Measurements from ENCODE around the gene SPINT2.
A peak's percentile ranks its signal among the peaks of the same experiment; 100 is the strongest.
"Not testable (repeated sequence)": the region's sequence is repeated elsewhere in the genome, so short reads cannot be mapped to it uniquely, and the experiment has no call there.

SPINT2 gene

GRCh38 chr19:38221919-38222830, 42.2 kb upstream of the SPINT2 start:
- Histone ChIP-seq H3K4me1 (ENCODE audit: control insufficient read depth in 1 of 2, insufficient read depth in 1 of 2, low read depth in 1 of 2, low read length in 1 of 2) (peaks cover 0 to 7% of the 10 kb centered on the region in 2 experiments), H3K9me3 (no peaks in the 10 kb centered on the region), H3K27me3 (peaks cover 82% of the 10 kb centered on the region), H3K4me3 (ENCODE audit: low read depth in 1 of 2, low read length in 1 of 2) (no peak overlapping the region), H3K36me3 (no peaks in the 10 kb centered on the region), H3K27ac (no peak overlapping the region)
- no peak for TF ChIP-seq CTCF (IDR thresholded peaks at IDR 0.05)

- no peak for TF ChIP-seq CTCF (IDR thresholded peaks at IDR 0.05)
- Histone ChIP-seq H3K4me3 (ENCODE audit: low read depth in 1 of 2, low read length in 1 of 2) (no peak overlapping the region), H3K9me3 (no peaks in the 10 kb centered on the region), H3K27me3 (peaks cover 86% of the 10 kb centered on the region), H3K36me3 (no peaks in the 10 kb centered on the region), H3K4me1 (ENCODE audit: control insufficient read depth in 1 of 2, insufficient read depth in 1 of 2, low read depth in 1 of 2, low read length in 1 of 2) (peaks cover 0 to 7% of the 10 kb centered on the region in 2 experiments), H3K27ac (no peak overlapping the region)
Measured at GRCh38 chr19:38223119-38223523, 41.3 kb upstream of the SPINT2 start.

GRCh38 chr19:38223617-38224013, 40.8 kb upstream of the SPINT2 start:
- Histone ChIP-seq H3K27me3 (peaks cover 91% of the 10 kb centered on the region), H3K27ac (no peak overlapping the region), H3K4me3 (ENCODE audit: low read depth in 1 of 2, low read length in 1 of 2) (peak overlapping the region in 1 of 2 experiments; percentile 24)

GRCh38 chr19:38224014-38224862, 40.1 kb upstream of the SPINT2 start, which contains the start of gene DPF1:
TSS of gene DPF1 (minus strand) at chr19:38224222. CDS start at chr19:38224142, 80 bp downstream.
- Histone ChIP-seq H3K27me3 (peaks cover 93% of the 10 kb centered on the region), H3K27ac (no peak within 1 kb of the TSS), H3K4me1 (ENCODE audit: control insufficient read depth in 1 of 2, insufficient read depth in 1 of 2, low read depth in 1 of 2, low read length in 1 of 2) (peaks cover 0 to 7% of the 10 kb centered on the region in 2 experiments), H3K36me3 (no peaks in the 10 kb centered on the region), H3K4me3 (ENCODE audit: low read depth in 1 of 2, low read length in 1 of 2) (peak within 1 kb of the TSS in 1 of 2 experiments; percentile 24), H3K9me3 (no peaks in the 10 kb centered on the region)
- no peak for TF ChIP-seq CTCF (IDR thresholded peaks at IDR 0.05)

More at GRCh38 chr19:38223617-38224013, 40.8 kb upstream of the SPINT2 start:
- peaks cover 0 to 7% of the 10 kb centered on the region in 2 experiments for H3K4me1 ChIP-seq (ENCODE audit: control insufficient read depth in 1 of 2, insufficient read depth in 1 of 2, low read depth in 1 of 2, low read length in 1 of 2)
- H3K36me3 ChIP-seq, result no peaks in the 10 kb centered on the region
- H3K9me3 ChIP-seq, result no peaks in the 10 kb centered on the region
- TF ChIP-seq CTCF (IDR thresholded peaks at IDR 0.05), result no peak

GRCh38 chr19:38224863-38225218, 39.5 kb upstream of the SPINT2 start:
- H3K9me3 ChIP-seq; H3K4me3 ChIP-seq (ENCODE audit: low read depth in 1 of 2, low read length in 1 of 2); H3K4me1 ChIP-seq (ENCODE audit: control insufficient read depth in 1 of 2, insufficient read depth in 1 of 2, low read depth in 1 of 2, low read length in 1 of 2); H3K36me3 ChIP-seq; H3K27ac ChIP-seq: not testable (repeated sequence)
- H3K27me3 ChIP-seq, result peaks cover 93% of the 10 kb centered on the region

Data from neutrophil (primary cell).